Stimulated activated CD8-positive, alpha-beta memory T cell treated with anti-CD3 and anti-CD28 coated beads, Interleukin-12 subunit alpha, Interleukin-12 subunit beta, amount 100 ng/mL, for 1 hour (primary cell): Measurements from ENCODE around the gene PLEKHH1.
"Not testable (repeated sequence)": the region's sequence is repeated elsewhere in the genome, so short reads cannot be mapped to it uniquely, and the experiment has no call there.

Experiments
- DNase-seq: peaks from one replicate; pipeline ENCODE4 v3.0.0-alpha.2; 2020; ENCODE audit warnings: low read depth

Gene PLEKHH1

DNA sequence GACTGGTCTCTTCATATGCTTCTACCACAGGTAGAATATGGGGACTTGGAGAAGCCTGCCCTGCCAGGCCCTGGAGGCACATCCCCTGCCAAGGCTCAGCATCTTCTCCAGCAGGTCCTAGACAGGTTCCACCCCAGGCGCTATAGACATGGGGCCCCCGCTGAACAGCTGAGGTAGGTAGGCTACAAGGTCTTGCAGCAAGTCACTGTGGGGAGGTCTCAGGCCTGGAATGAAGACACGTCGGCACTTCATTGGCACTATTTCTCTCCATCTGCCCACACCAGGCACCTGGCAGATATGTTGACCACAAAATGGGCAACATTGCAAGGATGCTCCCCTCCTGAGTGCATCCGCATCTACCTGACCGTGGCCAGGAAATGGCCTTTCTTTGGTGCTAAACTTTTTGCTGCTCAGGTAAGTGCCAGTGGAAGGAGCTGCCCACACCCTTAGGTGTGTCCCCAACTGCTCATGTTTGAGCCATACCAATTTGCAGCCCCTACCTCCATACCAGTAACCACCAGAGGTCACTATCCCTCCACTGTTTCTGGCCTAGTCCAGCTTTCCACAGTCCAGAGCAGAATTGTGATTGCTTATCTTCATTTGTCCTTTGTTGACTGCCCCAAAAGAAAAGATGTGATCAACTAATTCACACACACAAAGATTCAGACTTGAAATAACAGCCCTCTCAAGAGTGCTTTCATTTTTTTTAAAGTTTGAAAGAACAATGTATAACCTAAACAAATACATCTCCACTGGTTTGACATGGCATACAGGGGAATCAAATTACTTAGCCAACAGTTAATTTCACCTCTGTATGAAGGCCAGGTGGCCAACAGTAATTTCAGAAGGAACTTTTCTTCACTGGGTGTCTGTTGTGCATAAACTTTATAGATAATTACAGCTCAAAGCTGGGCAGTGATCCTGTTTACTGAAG is 50.9 kb downstream of the PLEKHH1 start:
- no peak for DNase-seq

DNA sequence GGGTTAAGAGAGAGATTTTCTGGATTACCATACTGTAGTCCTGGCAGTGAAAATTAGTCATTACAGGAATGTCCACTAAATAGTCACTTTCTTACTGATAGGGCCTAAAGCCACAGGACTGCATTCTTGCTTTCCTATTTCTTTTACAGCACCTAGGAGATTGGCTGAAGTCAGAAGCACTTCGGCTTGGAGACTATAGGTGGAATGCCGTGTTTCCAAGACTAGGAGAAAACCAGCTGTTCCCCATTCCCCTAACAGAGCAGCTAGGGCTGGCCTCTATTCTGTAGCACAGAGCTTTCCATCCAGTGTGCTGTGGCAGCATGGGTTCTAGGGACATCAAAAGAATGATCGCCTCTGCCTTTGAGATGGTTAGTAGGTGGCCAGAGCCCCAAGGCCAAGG is 51.9 kb downstream of the PLEKHH1 start:
- no peak for DNase-seq

DNA sequence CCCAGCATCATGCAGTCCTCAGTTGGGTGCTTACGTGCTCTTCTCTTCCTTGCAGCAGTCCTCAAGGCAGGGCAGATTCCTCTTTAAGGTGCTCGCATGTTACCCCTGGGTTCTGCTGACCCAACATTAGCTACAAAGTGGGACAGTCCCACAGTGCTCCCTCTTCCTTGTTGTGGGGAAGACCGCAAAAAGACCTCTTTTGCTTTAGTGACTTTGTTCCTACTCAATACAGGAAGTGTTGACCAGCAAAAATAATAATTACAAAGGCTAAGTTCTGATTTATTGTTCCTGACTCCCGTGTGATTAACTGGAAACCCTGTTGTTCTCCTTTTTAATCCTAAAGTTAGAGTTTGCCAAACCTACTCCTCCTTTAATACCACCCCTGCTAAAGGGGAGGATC is 53.3 kb downstream of the PLEKHH1 start:
- DNase-seq: no peak

DNA sequence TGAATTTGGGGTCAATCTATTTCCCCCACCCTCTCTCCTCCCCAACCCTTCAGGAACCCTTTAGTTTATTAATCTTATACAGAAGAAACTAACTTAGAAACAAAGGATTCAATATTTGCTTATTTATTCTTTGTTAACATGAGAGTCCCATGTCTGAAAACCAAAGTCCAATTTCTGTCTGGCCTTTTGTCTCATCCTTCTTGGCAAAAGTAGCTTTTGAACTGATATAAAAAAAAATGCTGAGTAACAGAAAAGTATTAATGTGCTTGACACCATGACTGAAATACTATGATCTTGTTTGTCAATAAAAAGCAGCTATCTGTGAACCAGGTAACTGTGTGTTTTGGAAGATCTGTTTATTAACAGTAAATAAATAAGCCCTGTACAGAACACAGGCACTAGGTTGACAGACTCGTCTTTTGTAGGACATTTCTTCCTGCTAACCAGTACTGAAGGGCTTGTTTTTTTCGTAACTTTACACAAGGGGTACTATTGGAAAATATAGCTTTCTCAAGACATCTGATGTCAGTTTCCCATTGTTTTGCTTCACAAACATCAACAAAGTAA is 56.2 kb downstream of the PLEKHH1 start:
- DNase-seq: no peak

DNA sequence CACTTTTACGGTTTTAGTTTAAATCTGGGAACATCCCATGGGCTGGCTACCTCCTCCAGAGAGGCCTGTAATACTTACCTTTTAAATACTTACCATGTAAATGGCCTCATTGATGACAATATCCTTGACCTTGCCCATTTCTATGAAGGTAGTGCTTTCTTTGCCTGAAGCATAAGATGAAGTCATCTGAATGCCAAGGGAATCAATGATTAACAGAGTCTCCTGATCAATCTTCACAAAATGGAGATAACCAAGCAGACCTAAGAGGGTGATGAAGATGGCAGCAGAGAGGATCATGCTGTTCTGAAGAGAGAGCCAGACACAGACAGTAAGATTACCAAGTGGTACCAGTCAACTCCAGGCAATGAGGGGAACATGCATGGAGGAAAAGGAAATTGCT is 60.6 kb downstream of the PLEKHH1 start:
- DNase-seq: not testable (repeated sequence)

DNA sequence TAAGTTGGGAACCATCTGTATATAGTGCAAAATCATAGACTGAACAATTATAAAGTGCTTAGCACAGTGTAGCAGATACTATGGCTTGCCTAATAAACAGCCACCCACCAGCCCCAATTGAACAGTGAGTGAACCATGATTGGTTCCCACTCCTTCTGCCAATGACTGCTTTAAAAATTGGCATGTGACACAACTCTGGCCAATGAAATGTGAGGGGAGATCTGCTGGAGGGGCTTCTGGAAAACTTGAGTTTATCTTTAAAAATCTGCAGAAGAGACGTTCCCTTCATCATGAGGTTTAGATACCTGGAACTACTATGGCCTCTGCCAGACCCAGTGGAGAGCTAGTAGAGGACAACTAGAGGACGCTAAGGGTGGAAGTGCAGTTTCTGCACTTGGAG is 62.3 kb downstream of the PLEKHH1 start:
- no peak for DNase-seq

DNA sequence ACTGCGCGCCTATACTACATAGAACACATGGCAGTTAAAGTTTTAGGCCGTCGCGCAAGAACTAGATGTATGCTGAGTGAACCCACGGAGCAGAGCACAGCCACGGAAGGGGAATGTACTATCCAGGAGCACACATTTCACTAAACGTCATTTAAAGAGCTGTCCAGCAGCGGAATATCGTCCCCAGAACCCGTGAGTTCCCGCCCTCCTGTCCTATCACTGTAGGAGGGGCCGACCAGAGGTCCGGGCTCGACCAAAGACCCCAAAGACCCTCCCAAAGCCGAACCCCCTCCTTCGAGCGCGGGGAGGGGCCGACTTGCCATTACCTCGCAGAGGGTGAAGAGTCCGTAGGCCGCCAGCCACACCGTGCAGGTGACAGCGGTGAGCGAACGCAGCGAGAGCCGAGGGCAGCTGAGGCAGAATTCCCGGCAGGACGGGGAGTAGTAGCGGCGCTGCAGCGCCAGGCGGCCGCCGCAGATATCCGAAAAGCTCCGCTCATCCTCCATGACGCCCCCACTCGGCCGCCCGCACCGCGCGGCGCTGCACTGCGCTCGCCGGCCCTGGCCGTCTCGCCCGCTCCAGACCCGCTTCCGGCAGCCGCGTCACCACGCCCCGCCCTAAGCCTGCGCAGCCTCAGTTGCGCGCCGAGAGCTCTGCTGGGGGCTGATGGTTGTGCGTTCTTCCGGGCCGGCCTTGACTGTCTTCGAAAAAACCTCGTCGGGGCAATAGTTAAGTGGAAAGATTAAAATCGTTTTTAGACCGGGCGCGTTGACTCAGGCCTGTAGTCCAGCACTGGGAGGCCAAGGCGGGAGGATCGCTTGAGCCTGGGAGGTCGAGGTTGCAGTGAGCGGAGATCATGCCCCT is 66.8 kb downstream of the PLEKHH1 start, which contains the start of gene PIGH:
TSS of gene PIGH (minus strand) at position 571 of the 864 bp plus-strand sequence. CDS start at position 506, 65 bp downstream.
- peak; percentile 83 for DNase-seq

DNA sequence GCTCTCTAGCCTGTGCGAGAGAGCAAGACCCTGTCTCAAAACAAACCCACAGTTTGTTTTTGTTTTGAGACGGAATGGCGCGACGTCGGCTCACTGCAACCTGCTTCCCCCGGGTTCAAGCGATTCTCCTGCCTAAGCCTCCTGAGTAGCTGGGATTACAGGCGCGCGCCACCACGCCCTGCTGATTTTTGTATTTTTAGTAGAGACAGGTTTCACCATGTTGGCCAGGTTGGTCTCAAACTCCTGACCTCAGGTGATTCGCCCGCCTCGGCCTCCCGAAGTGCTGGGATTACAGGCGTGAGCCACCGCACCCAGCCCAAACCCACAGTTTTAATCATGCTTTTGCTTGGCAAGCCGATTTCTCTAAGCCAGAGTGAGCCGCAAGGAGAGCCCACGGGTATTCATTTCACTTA is 67.5 kb downstream of the PLEKHH1 start:
- DNase-seq: not testable (repeated sequence)

DNA sequence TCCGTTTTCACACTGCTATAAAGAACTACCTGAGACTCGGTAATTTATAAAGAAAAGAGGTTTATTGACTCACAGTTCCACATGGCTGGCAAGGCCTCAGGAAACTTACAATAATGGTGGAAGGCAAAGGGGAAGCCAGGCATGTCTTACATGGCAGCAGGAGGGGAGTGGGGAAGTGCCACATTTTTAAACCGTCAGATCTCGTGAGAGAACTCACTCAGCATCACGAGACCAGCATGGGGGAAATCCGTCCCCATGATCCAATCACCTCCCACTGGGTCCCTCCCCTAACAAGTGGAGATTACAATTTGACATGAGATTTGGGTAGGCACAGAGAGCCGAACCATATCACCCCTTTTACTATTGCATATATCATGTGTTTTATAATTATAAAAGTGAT is 69.0 kb downstream of the PLEKHH1 start:
- no peak for DNase-seq

DNA sequence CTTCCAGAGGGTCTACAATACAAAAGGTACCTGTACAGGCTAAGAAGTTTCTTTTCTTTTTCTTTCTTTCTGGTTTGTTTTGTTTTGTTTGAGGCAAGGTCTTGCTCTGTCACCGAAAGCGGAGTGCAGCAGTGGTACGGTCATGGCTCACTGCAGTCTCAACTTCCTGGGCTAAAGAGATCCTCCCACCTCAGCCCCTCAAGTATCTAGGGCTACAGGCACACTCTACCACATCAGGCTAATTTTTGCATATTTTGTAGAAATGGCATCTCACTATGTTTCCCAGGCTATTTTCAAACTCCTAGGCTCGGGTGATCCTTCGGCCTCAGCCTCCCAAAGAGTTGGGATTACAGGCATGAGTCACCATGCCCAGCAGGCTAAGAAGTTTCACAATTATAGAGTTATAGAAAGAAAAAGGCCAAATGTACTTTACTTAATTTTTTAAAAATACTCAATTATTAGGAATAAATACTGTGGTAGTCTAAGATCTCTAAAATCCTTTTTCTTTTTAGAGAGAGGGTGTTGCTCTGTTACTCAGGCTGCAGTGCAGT is 70.0 kb downstream of the PLEKHH1 start:
- DNase-seq: no peak

DNA sequence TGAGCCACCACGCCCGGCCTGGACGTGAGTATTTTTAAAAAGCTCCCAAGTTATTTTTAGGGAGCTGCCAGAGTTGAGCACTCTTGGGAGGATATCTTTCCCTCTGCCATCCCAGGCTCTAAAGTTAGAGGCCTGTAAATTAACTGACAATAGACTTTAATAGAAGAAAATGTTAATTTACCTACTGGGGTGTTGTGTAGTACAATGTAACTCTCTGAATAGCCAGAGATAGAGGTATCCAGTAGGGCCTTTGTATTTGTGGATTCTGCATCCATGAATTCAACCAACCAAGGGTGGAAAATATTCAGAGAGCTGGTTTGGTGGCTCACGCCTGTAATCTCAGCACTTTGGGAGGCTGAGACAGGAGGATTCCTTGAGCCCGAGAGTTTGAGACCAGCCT is 74.6 kb downstream of the PLEKHH1 start:
- no peak for DNase-seq

DNA sequence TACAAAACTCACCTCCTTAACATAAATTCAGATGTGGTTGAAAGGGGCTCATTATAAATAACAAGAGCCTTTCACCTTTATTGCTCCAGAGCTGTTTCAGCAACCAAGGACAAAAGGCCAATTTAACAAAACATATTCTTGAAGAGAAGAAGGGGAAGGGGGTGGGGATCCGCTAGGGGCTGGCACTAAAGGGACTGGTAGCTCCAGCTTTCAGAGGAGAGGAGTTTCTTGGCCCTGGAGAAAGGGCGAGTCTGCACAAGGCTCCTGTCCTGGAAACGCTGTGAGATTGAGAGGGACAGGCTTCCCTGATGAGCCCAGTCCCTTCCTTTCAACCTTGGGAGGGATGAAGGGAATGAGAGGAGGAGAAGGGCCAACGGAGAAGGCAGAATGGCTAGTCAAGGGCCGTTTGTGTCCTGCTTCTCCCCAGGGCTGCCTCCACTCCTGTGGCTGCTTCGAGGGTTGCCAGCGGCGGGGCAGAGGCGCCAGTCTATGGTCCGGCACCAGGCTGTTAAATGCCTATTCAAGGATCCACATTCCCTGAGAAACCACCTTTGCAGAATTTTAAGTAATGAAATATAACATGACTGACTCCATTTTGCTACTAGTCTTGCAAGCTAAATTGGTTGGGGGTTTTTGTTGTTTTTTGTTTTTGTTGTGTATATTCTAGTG is 76.7 kb downstream of the PLEKHH1 start:
- no peak for DNase-seq

DNA sequence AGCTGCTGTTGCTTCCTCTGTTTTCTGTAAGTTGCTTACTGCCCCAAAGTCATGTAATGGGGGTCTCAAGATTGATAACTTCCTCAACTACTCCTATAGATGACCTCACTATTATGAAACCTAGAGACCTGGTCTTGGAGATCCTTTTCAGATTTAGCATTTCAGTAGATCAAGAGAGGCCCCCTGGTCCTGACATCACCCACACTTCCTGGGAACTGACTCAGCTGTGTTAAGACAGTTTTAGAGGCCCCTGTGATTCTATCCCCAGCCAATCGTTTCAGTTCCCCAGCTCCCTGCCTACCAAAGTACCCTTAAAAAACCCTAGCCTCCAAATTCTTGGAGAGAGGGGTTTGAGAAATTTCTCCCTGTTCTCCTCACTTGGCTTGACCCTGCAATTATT is 77.4 kb downstream of the PLEKHH1 start:
- no peak for DNase-seq

DNA sequence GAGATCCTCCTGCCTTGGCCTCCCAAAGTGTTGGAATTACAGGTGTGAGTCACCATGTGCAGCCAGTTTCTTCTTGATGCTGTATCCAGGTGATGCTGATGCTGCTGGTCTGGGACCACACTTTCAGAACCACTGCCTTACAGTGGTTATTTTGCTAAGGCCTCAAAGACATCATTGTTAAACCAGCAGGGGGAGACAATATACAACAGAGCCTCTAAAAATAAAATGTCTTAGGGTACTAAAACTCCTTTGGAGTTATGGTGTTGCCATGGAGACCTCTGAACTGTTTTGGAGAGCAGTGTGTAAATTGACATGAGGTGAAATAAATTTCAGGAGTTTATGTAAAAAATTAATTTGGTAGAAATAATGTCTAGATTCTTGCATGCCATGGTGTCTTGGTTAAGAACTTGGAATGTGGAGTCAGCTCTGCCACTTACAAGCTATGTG is 85.5 kb downstream of the PLEKHH1 start:
- DNase-seq: no peak

DNA sequence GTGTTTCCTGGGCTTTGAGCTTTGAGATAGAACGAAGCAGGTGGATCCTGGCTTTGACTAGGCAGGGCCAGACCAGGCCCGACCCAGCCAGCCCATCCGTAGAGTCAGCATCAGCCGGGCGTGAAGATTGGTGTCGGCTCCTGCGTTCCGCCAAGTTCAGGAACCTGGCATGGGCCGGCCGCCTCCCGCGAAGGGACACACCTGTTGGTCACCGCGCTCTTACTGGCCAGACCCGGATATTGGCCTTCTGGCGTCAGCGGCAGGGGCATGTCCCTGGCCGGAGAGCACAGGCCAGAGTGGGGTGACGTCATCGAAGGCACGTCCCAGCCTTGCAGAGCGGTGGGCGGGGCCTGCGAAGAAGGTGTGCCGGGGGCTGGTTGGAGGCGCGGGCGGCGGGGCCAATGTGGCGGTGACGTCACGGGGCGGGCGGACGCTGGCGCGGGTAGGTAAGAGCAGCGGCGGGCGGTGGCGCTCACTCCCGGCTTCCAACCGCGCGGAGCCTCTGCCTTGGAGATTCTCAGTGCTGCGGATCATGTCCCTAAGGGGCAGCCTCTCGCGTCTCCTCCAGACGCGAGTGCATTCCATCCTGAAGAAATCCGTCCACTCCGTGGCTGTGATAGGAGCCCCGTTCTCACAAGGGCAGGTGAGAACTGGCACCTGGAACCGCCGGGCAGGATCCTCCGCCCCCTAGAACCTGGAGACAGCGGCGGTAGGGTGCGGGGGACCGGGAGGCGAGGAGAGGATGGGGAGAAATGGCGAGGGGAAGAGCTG is 86.5 kb downstream of the PLEKHH1 start, which contains the start of gene ARG2:
TSS of gene ARG2 (plus strand) at position 475 of the 771 bp plus-strand sequence. CDS start at position 533, 58 bp downstream.
- DNase-seq: peak; percentile 95

DNA sequence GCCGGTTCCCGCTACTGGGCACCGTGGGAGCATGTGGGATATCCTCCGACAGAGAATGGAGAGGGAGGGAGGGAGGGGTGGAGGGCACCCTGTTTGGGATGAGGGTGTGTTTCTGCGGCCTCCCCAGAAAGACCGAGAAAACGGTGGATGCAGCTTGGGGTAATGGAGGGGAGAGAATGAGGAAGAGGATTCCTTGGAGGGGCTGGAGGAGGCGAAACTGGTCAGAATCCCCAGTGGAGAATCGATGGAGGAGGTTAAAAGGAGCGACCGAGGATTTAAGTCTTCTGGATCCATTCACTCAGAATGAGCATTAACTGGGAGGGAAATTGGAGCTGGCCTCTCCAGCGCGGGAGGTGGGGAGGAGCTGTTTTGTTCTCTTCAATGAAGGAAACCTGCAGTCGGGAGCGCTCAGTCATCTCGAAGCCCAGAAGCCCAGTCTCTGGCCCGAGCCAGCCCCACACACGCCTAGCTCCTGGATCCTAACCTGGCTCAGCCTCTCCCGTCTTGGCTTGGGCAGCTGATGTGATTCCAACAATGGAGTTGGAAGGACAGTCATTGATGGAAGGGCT is 87.2 kb downstream of the PLEKHH1 start:
- no peak for DNase-seq

DNA sequence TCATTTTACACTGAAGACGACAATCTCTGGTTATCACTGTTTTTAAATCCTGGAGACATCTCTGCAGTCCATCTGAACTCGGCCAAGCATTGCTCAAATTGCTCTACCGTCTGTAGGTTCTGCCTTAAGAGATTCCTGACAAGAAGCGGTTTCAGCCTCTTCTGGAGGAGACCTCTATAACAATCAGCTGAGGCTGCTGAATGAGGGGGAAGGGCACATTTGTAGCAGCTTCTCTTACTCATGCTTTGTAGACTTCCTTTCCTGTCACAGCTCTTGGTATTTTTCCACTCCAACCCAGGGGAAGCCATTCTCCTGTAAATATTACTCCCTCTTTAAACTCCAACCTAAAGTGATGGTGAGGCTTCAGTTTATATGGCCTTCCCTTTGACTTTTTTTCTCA is 89.6 kb downstream of the PLEKHH1 start:
- no peak for DNase-seq

DNA sequence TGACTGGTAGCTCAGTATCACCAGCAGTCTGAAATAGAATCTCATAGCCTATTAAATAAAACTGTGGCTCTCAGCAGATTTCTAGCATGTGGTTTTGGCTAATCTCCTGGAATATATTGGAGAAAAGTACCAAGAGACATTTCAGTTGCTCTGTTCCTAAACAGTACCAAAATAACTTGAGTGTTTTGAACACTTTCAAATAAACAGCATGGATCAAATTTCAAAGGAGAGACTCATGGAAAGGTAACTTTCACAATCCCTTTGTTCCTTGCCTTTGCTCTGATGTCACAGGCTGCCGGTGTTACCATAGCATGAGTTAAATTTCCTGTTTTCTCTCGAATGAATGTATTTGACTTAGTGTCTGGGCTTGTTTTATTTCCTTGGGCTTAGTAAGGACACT is 90.0 kb downstream of the PLEKHH1 start:
- no peak for DNase-seq

DNA sequence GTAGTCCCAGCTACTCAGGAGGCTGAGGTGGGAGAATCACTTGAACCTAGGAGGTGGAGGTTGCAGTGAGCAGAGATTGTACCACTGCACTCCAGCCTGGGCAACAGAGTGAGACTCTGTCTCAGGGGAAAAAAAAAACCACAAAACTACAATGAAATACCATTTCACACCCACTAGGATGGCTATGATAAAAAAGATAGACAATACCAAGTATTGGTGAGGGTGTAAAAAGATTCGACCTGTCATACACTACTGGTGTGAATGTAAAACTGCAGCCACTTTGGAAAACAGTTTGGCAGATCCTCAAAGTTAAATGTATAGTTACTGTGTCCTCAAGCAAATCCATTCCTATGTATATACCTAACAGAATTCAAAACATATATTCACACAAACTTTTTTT is 93.0 kb downstream of the PLEKHH1 start:
- not testable (repeated sequence) for DNase-seq

DNA sequence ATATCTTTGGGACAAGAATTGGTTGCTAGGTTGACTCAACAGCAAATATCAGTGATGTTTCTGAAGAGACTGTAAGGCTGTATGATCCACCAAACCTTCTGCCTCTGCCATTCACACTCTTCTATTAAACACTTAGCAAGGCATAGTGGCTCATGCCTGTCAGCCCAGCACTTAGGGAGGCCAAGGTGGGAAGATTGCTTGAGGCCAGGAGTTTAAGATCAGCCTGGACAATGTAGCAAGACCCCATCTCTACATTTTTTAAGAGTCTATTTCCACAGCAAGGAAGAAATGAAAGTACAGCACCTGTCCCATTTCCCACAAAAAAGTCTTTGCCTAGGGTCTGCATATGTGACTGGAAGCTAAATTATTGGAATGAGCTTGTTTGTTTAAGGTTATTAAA is 94.4 kb downstream of the PLEKHH1 start:
- no peak for DNase-seq
